Measurements from ENCODE around the gene USP1.
A peak's percentile ranks its signal among the peaks of the same experiment; 100 is the strongest.

Gene USP1

GRCh38 chr1:62436466-62437272 lies at the start of gene USP1:
Gene USP1 (plus strand): TSS chr1:62437049. CDS start chr1:62439868, 2,819 bp downstream.
- peak; percentile 99 for DNase-seq

DNA sequence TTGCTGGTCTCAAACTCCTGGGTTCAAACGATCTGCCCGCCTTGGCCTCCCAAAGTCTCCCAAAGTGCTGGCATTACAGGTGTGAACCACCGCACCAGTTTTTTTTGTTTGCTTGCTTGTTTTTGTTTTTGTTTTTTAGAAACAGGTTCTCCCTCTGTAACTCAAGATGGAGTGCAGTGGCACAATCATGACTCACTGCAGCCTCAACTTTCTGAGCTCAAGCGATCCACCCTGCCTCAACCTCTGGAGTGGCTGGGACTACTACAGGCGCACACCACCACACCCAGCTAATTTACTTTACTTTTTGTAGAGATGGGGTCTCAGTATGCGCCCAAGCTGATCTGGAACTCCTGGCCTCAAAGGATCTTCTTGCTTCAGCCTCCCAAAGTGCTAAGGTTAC lies 47.3 kb upstream of the USP1 start:
- DNase-seq: no peak

DNA sequence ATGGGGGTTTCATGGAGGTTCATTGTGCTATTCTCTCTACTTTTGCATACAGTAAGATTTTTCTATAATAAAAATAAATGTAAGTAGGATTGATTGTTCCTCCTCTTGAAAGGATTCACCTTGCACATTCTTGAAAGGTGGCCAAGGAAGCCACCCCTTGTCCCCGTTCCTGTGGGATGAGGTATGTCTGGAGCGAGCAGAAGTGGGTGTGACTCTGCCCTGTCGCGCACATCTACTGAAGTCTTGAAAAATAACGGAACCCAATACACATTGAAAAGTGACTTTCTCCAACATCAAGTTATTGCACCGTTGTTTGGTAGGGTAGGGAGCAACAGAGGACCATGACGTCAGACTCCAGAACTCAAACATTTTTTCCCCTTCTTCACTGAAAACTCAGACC lies 46.8 kb upstream of the USP1 start:
- DNase-seq: no peak

DNA sequence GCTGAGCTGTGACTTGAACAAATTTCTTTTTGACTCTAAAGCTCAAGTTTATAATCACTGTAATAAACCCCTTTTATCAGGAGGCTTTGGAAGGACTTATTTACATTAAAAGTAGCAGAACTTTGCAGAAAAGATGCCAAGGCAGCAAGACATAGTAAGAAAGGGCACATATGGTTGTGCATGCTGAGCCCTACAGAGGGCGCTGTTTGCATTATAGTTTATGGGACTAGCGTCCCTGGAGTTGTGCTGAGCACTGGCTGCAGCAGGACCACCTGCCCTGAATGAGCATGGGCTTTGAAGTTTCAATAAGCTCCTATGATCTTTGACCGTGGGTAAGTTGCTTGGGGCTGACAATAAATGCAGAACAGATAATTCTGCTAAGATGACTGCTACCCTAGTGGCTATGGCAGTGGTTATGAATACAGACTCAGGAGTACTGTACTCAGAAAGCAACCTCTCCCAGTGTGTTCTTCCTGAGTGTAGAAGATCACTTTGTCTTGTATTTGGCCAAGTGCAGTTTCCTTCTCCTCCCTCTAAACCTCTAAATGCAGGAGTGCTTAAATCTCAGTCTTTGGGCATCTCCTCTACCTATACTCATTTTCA lies 45.4 kb upstream of the USP1 start:
- DNase-seq: no peak

GRCh38 chr1:62392951-62393350 lies 43.9 kb upstream of the USP1 start:
- DNase-seq: no peak

- no peak for DNase-seq
These were observed 42.2 kb upstream of the USP1 start for GRCh38 chr1:62394646-62395045.

DNA sequence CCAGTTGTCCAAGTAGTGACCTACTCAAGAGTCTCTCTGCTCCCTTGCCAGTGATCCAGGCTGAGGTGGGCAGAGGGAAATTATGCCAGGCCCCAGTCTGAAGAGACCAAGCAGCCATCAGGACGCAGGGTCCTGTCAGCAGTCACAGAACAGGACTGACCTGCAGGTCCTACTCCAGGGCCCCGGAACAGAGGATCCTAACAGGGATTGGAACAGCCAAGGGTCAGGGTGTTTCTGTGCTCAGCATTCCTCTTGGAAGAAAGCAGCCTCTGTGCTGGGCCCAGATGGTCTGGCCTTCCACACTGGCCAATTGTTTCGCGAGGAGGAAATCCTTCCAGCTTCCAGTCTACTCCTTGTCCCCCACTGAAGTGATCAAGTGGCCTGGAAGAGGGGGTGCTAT lies 41.6 kb upstream of the USP1 start:
- DNase-seq: no peak

- DNase-seq: no peak
These were observed 40.0 kb upstream of the USP1 start for GRCh38 chr1:62396871-62397270.

DNA sequence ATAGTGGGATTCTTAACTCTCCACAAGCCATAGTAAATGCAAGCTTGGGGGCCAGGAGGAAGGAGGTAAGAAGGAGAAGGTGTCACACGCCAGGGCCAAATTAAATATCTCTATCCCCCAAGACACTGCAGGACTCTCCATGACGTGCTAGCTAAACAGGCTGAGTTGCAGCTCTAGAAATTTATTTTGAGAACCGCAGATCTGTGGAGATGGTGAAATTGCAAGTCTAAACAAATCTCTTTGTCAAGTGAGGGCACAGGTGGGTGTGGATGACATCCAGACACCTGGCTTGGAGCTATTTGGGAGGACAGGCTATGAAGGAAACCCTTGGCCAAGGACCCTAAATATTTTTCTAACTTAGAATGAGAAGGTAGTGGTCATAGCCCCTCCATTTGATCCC lies 39.5 kb upstream of the USP1 start:
- DNase-seq: no peak

DNA sequence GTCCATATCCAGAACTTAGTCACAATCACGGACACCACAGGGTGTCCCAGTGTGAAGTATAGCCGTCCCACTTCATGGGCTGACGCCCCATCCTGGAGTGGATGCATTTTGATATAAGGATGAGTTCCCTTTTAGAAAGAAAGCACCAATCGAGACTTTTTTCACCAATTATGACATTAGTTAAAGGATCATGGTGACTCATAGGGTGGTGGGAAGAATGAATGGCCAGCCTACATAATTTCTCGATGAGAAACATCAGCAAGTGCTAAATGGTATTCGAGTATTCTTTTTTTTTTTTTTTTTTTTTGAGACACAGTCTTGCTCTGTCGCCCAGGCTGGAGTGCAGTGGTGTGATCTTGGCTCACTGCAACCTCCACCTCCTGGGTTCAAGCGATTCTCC lies 38.5 kb upstream of the USP1 start:
- DNase-seq: no peak

DNA sequence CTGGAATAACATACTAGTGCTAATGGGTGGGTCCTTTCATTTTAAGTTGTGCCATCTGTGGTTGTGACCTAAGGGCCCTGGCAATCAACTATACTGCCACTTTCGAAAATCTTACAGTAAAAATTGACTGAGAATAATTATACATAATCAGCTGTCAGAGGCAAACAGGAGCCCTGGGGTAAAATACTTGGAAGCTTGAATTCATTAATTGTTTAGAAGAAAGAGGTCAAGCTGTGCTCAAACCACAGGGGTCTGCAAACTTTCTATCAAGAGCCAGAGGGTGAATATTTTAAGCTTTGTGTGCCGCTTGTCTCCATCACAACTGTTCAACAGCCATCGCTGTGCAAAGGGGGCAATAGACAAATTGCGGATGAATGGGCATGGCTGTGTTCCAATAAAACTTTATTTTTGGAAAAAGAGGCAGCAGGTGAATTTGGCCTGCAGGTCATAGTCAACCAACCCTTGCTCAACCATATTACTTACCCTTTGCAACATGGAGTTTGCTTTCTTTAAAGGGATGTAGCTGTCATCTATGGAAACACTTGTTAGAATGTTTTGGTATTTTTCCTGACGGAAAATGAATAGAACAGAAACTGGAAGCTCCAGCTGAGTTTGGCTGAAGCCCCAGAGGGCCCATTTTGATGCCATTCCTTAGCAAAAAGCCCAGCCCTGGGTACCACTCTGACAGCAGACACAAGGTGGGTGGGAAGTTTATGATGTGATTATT lies 35.7 kb upstream of the USP1 start:
- DNase-seq: no peak

- no peak for DNase-seq
These were observed 31.6 kb upstream of the USP1 start for GRCh38 chr1:62405247-62405646.

- no peak for DNase-seq
These were observed 30.3 kb upstream of the USP1 start for GRCh38 chr1:62406576-62406975.

GRCh38 chr1:62407398-62408009 lies 29.3 kb upstream of the USP1 start:
- DNase-seq: no peak

GRCh38 chr1:62415687-62416086 lies 21.2 kb upstream of the USP1 start:
- no peak for DNase-seq

DNA sequence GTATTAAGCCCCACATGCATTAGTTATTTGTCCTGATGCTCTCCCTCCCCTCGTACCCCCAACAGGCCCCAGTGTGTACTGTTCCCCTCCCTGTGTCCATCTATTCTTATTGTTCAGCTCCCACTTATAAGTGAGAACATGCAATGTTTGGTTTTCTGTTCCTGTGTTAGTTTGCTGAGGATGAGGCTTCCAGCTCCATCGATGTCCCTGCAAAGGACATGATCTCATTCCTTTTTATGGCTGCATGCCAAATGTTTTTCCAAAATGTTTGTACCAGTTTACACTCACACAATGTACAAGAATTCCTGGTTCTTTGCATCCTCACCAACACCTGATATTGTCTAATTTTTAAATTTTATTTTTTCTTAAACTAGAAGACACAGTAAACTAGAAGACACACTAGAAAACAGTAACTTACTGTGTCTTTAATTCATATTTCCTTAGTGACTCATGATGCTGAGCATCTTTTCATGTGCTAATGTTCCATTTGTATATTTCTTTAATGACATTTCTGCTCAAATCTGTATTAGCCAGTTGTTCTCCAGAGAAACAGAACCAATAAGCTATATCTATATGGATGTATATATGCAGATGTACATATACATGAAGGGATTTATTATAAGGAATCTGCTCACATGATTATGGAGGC lies 19.4 kb upstream of the USP1 start:
- no peak for DNase-seq

DNA sequence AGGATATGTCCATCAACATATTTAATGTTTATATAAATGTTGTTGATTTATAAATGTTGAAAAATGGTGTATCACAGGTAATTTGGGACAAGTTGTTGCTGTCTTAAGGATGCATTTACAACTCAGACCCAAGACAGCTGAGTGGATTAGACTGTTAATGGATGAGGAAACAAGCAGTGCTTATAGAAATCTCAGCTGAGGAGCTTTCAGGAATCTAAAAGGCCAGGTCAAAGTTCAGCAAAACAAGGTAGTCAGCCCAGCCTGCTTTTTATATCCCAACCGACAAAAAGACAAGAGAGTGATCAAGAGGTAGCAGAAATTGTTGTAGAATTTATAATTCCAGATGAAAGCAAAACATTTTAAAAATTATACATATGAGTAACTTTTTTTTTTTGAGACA lies 16.6 kb upstream of the USP1 start:
- DNase-seq: no peak

GRCh38 chr1:62423580-62424242 lies 13.1 kb upstream of the USP1 start:
- no peak for DNase-seq

DNA sequence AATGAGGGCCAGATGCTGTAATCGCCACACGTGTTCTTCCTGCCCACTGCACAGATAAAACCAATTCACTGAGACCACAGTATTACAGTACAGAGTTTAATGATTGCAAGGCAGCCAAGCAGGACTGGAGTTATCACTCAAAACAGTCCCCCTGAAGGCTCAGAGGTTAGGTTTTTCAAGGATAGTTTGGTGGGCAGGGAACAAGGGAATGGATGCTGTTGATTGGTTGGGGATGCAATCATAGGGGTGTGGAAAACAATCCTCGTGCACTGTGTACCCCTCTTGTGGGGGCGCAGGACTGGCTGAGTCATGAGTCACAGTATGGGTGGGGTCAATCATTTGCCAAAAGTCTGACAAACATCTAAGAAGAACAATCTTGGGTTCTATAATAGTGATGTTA lies 12.4 kb upstream of the USP1 start:
- DNase-seq: no peak

- DNase-seq: no peak
These were observed 11.8 kb upstream of the USP1 start for GRCh38 chr1:62425041-62425440.

DNA sequence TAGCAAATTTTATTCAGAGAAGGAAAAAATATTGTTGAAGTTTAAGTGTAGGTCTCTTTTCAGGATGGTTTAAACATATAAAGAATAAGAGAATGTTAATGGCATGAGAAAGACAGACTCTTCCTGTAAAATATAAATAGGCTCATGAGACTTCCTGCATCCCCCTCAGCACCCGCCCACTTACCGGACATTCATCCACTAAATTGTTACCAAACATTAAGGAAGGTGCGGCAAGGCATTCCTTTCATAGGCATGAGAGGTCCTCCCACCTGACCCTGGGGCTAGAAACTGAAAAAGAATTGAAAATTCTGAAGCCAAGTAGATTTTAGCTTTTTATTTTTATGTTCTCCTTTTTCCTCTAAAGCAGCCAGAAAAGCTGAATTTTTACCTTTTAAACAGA lies 10.6 kb upstream of the USP1 start:
- DNase-seq: no peak

DNA sequence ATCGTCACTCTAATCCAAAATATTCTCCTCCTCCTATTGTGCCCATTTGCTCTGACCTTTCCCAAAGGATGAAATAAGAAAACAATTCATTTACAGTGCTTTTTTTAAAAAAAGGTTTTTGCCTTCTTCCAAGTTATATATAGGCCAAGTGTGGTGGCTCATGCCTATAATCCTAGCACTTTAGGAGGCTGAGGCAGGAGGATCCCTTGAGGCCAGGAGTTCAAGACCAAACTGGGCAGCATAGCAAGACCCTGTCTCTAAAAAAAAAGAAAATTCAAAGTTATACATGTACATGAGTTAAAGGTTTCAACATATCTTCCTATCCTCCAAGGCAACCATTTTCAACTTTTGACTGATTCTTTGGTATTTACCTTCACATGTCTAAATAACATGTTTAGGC lies 10.1 kb upstream of the USP1 start:
- DNase-seq: no peak

DNA sequence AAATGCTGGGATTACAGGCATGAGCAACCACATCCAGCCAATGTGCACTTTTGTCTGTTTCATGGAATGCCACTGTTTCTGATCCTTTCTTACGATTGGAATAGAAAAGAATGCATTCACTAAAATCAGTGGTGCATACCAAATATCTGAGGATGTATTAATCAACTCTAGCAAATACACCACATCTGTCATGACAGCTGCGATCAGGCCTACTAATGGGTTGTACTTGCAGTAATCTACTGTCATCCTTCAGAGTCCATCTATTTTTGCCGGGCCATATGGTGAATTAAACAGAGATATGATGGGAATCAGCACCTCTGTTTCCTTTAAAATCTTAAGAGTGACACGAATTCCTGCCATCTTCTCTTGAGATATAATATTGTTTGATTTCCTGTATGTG lies 8.5 kb upstream of the USP1 start:
- DNase-seq: no peak
